GM12874 (cell line): ENCODE measurements around the gene IGSF3.

Experiments
- CTCF ChIP-seq: IDR thresholded peaks from 2 replicates; pipeline ENCODE4 v1.5.1; 2011; ENCODE audit warnings: low read depth, mild to moderate bottlenecking, control low read depth, low read length, moderate library complexity; ENCODE audit not compliant: insufficient read depth

Gene IGSF3

GRCh38 chr1:116569776-116570357 lies 97.7 kb downstream of the IGSF3 start:
- no peak for TF ChIP-seq CTCF

- no peak for TF ChIP-seq CTCF
Observed at GRCh38 chr1:116569381-116569670, 98.2 kb downstream of the IGSF3 start.

- no peak for TF ChIP-seq CTCF
Observed at GRCh38 chr1:116568662-116569380, 98.7 kb downstream of the IGSF3 start.

- no peak for TF ChIP-seq CTCF
Observed at GRCh38 chr1:116567790-116568661, 99.5 kb downstream of the IGSF3 start.

GRCh38 chr1:116565222-116565621 lies 102.3 kb downstream of the IGSF3 start:
- TF ChIP-seq CTCF: no peak

- TF ChIP-seq CTCF: no peak
Observed at GRCh38 chr1:116564426-116564825, 103.1 kb downstream of the IGSF3 start.

GRCh38 chr1:116561563-116561962 lies 106.0 kb downstream of the IGSF3 start:
- TF ChIP-seq CTCF: no peak
